GM21786 (cell line): ENCODE measurements around the gene CYP27C1.
"Not testable (repeated sequence)": the region's sequence is repeated elsewhere in the genome, so short reads cannot be mapped to it uniquely, and the experiment has no call there.

Source experiments
- ATAC-seq: cut with Tn5 transposase; IDR thresholded peaks from one replicate; pipeline ENCODE4 v1.9.1; 2021; ENCODE audit not compliant: unreplicated experiment

The CYP27C1 gene

GRCh38 chr2:127224135-127224534 is 4.0 kb upstream of the CYP27C1 start:
- not testable (repeated sequence) for ATAC-seq

- no peak for ATAC-seq
Measured at GRCh38 chr2:127220768-127221527, 849 bp upstream of the CYP27C1 start.

DNA sequence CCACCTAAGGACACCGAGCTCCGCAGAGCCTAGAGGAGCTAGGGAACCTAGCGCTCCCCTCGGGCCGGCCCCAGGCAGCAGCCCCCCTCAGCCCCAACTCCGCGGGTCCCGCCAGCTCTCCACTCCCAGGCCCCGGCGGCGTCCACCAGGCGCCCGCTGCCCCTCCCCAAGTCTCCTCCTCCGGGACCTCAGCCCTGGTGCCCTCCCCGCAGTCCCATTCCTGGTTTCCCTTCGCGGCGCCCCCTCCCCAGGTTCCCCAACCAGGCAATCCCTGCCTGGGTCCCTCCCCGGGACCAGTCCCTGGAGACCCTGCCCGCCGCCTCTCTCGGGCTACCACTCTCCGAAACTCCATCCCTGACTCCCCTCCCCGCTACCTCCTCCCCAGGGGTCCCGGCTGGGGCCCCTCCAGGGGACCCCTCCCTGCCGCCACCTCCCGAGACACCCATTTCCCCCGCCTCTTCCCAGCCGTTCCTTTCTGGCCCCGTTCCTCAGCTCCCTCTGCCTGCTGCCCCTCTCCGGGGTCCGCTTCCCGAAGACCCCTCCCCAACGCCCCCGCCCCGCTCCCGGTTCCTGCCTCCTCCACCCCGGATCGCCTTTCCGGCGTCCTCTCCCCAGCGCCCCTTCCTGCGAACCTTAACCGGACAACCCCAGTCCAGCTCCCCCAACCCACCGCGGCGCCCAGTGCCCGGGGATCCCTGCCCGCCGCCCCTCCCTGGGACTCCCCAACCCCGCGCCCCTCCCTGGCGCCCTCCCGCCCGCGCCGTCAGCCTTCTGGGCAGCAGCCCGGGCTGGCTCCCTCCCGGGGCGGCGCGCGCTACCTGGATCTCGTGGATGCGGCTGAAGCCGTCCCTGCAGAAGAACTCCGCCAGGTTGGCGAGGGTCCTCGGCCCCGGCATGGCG is 678 bp downstream of the CYP27C1 start:
- no peak for ATAC-seq

GRCh38 chr2:127218812-127219170 is 1.3 kb downstream of the CYP27C1 start:
- no peak for ATAC-seq

DNA sequence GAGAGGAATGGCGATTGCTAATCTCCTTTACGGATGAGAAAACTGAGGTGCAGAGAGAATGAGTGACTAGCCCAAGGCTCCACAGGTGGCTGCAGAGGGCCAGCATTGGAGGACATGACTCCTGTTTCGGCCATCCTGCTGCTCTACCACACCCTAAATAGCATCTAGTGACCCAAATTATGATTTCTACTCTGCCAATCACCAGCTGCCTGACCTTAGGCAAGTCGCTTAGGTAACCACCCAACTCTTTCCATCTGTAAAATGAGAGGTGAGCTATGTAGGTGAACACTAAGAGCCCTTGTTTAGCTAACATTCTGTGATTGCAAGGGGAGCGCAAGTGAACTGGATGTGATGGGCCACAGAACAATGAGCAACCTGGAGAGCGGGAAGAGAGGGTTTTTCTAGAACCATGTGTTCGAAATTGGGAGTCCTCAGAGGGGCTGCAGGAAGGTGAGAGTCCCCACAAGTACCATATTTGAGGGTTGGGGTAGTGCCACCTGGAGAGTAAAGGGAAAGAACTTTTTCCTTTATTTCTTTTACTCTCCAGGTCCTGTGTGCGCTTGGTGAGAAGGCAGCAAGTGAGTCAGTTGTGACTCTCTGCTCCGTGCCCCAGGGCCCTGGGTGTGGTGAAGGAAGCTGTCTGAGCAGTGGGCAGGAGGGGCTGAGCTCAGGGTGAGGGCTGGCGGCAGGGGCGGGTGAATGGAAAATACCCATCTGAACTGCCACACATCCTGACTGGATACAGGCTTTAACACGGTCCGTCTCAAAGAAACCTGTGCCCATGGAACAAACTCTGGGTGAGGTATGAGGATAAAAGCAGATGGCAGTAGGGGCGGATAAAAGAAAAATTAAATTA is 2.4 kb downstream of the CYP27C1 start:
- no peak for ATAC-seq

DNA sequence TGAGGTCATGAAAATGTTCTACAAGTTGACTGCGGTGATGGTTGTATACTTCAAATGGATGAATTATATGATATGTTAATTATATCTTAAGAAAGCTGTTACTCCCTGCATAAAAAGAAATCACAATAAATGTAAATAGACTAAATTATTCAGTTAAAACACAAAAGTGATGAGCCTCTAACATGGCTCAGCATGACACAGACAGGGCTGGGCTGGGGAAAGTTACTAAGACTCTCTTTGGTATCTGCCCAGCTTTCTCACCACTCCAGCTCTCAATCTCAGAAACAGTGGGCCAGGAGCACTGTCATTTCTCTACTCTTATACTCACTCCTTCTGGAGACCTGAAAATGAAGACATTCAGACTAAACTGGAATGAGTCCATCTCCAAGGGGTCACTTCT is 3.5 kb downstream of the CYP27C1 start:
- no peak for ATAC-seq

DNA sequence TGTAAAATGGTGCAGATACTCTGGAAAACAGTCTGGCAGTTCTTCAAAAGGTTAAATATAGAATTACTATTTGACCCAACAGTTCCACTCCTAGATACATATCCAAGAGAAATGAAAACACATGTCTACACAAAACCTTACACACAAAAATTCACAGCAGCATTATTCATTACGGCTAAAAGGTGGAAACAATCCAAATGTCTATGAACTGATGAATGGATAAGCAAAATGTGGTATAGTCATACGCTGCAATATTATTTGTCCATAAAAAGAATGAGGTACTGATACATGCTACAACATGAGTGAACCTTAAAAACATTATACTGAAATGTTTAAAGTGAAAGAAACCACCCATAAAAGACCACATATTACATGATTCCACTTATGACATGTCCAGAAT is 4.0 kb downstream of the CYP27C1 start:
- ATAC-seq, result no peak

DNA sequence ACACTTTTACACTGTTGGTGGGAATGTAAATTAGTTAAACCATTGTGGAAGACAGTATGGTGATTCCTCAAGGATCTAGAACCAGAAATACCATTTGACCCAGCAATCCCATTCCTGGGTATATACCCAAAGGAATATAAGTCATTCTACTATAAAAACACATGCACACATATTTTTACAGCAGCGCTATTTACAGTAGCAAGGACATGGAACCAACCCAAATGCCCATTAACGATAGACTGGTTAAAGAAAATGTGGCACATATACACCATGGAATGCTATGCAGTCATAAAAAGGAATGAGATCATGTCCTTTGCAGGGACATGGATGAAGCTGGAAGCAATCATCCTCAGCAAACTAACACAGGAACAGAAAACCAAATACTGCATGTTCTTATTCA is 5.9 kb downstream of the CYP27C1 start:
- not testable (repeated sequence) for ATAC-seq

DNA sequence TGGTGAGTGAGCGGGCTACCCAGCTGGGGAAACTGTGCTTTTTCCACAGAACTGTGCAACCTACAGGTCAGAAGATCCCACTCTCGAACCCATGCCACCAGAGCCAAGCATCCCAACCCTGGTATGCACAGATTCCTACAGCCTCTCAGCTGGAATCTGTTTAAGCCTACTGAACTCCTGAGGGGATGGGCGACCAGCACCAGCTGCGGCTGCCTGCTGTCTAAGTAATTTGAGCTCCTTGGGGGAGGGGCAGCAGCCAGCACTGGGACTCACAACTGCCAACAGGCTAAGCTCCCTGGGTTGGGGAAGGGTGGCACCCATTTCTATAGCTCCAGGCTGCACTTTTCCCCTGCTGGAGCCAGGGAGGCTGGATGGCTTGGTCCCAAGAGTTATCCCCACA is 11.8 kb downstream of the CYP27C1 start:
- no peak for ATAC-seq

DNA sequence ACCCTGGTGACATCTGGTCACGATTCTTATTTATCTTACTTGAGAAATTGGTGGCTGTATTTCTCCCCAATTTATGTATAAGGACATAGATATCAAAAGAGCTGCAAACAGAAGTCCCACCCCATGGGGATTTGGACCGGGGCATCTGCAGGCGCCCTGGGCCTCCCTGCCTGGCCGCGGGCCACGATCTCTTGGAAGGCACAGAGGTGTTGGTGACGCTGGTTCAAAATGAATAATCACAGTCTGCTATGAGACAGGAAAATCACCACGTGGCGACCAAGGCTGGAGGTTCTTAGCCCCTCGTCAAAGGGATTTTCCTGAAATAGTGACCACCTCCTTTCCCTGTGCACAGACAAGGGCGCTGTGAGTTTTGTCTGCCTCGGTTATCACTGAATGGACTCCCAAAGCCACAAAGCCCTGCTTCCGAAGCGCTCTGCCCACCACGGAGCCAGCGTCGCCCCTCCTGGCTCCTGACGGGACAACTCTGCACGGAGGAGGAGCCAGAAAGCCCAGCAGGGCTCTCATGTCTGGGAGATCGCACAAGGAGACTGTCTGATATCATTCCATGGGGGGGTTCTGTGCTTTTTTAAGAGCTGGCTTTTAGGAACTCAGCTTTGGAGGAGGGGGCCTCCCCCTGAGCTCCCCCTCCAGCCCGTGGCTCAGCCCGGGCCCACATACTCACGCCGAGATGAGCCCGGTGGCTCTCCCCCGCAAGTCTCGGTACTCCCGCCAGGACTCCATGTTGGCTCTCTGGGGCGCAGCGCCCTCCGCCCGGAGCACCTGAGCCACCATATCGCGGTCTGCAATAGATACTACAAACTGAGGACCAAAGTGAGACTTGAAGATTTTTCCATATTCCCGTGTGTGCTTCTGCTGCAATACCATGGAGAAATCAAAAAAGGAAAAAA is 14.6 kb downstream of the CYP27C1 start:
- no peak for ATAC-seq

DNA sequence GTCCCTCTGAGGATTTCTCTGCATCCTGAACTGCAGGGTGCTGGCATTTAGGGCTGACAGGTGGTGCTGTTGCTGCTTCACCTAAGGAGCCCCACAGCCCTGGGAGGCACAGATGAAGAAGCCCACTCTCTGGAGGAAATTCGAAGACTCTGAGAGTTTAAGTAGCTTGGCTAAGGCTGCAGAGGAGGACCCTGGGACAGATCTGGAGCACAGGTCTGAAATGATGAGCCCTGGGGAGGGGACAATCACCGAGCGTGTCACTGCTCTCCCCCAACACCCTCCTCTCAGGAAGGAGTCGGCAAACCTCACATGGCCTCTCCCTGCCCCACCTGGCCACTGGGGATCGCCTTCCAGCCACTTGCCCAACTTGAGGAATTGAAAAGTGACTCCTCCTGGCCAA is 18.6 kb downstream of the CYP27C1 start:
- ATAC-seq, result no peak

- no peak for ATAC-seq
Measured at GRCh38 chr2:127200962-127201361, 19.1 kb downstream of the CYP27C1 start.

DNA sequence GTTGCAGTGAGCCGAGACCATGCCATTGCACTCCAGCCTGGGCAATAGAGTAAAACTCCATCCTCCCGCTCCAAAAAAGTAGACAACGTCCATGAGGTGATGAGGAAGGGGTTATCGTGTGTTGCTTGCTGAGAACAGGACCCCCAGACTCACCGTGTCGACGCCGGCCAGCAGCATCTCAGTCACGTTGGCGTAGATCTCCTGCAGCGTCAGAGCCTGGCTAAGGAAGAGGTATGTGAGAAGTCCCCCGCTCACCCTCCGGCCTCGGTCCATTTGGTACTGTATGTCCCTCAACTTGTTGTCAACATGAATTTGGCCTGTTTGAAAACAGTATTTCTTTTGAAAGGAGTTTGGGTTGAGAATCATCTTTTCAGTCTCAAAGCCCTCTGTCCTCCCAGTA is 20.9 kb downstream of the CYP27C1 start:
- no peak for ATAC-seq

GRCh38 chr2:127197475-127198385 is 22.4 kb downstream of the CYP27C1 start:
- peak; percentile 94 for ATAC-seq

DNA sequence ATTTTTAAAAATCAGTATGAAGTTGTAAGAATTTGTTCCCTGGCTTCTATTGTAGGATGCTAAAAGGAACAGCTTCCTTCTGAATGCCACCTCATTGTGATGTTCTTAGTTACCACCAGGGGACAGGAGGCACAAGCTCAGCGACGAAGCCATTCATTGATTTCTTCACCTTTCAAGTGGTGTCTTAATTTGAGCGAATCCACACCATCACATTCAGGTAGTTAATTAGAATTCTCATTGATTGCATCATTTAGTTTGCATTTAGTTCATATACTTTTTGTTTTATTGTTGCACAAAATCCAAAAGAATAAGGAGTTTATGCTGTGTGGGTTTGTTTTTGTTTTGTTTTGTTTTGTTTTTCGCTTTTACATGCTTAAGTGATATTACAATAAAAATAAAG is 23.1 kb downstream of the CYP27C1 start:
- no peak for ATAC-seq

DNA sequence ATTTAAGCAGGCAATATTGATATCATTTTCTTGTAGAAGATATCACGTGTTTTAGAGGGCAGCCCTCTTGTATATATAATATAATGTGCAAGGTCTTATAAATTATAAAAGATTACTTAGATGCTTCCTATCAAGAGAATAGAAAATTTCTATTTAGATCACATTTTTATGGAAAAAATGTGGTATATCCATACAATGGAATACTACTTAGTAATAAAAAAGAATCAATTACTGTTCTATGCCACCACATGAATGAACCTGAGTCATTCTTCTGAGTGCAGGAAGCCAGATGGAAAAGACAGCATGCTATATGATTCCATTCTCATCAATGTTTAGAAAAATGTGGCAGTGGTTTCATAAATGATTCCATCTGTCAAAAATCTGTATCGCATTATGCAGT is 23.6 kb downstream of the CYP27C1 start:
- ATAC-seq, result no peak

DNA sequence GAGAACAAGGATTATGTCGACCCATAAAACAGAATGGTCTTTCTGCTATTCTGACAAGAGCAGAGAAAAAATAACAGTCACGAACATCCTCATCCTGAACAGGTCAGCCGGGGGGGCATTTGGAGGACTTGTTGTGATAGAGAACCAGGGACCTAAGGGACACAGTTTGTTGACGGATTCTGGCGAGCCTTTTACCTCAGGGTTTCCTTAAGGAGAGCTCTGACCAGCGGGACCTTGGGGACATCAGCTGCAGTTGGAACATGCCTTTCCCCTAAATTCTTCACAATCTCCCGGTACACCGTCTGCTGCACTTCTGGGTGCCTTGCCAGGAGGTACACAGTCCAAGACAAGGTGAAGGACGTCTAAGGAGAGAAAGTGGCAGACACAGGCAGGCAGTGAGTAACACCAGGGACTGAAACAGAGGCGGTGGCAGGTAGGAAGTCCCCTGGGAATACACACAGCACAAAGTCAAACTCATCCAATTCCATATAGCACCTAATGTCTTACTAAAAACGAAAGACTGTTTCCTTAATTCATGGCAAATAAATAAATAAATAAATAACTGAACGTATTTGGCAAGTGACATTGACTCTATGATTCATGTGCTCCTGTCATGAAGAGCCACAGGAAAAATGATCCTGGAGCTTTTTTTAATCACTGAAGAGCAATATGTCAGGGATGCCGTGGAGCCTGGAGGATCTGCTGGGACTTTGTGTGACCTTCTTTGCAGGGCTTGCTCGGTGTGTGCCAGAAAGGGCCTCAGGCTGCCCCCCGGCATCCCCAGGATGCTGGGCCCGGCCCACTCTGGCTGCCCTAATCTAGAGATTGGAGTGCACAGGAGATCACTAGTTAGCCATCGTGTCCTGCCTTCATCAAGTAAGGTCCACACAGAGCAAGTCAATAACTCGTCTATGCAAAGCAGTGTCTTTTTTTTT is 24.7 kb downstream of the CYP27C1 start:
- ATAC-seq, result no peak

DNA sequence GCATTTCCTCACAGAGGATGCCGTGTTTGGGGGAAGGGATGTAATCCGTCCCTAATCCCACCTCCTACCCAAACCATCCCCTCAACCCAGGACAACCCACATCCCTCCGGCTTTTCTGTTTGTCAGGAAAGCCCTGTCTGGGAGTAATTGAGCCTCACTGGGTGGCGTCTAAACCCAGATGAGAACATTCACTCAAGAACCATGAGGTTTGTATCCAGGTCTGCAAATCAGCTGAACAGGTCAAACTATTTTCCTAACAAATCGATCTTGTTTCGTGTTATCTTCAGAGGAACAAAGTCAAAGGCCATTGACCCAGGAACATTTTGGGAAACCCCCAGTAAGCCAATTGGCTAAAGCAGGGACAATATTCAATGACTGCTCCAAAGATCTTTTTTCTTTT is 25.7 kb downstream of the CYP27C1 start:
- ATAC-seq, result no peak
